Tibial nerve (tissue), 4 donors: Measurements from ENCODE around the gene FTCD. TPM values are rescaled to one million over a fixed set of nuclear protein-coding genes. Genes with fewer than 3 reads are reported as not detected.
"Not testable (repeated sequence)": the region's sequence is repeated elsewhere in the genome, so short reads cannot be mapped to it uniquely, and the experiment has no call there.

ENCODE experiments used
- DNase-seq, 2 donors: peaks; one replicate each; pipeline ENCODE4 v3.0.0-alpha.2; 2019; ENCODE audit warnings: low spot score in 2 of 2
- H3K27ac ChIP-seq, 4 donors: fragments of 200-600 bp; sonication (generic) in 3 of 4; one replicate each; pipeline ENCODE4 v1.5.1; 2017 to 2019; ENCODE audit warnings: mild to moderate bottlenecking in 1 of 4
- H3K27me3 ChIP-seq, 2 donors: fragments of 200-600 bp; sonication (generic) in 1 of 2; one replicate each; pipeline versions ENCODE4 v1.5.1 to v1.6.0; 2017 to 2019
- H3K36me3 ChIP-seq, 3 donors: fragments of 200-600 bp; sonication (generic); one replicate each; pipeline ENCODE4 v1.5.1; 2018 to 2019
- H3K4me1 ChIP-seq, 4 donors: fragments of 200-600 bp; sonication (generic) in 3 of 4; one replicate each; pipeline ENCODE4 v1.5.1; 2017 to 2019
- H3K4me3 ChIP-seq, 4 donors: fragments of 200-600 bp; sonication (generic) in 3 of 4; one replicate each; pipeline ENCODE4 v1.5.1; 2017 to 2019; ENCODE audit warnings: mild to moderate bottlenecking in 1 of 4, moderate library complexity in 1 of 4
- H3K9me3 ChIP-seq, 4 donors: fragments of 200-600 bp; sonication (generic) in 3 of 4; one replicate each; pipeline ENCODE4 v1.5.1; 2017 to 2019
- EP300 ChIP-seq, 2 donors: sonication (generic); formaldehyde crosslinking; IDR thresholded peaks; one replicate each; pipeline ENCODE4 v1.6.1; 2017; ENCODE audit warnings: antibody characterized with exemption in 2 of 2, mild to moderate bottlenecking in 1 of 2
- POLR2A ChIP-seq, 2 donors: fragments of 450-650 bp; IDR thresholded peaks; one replicate each; pipeline ENCODE4 v1.6.1; 2017; ENCODE audit warnings: antibody characterized with exemption in 2 of 2, mild to moderate bottlenecking in 2 of 2, moderate library complexity in 2 of 2
- WGBS, 2 donors: methylation state at CpG; one replicate each; pipeline ENCODE4 v1.1.5; 2018; 5-methylcytosine and 5-hydroxymethylcytosine counted together
- total RNA-seq, 4 donors: library from RNA; depleted of rRNA; stranded (reverse); fragments of >200 nt; gene quantifications; one replicate each; pipeline ENCODE4 v1.1.0, GENCODE V29; 2016
- TF ChIP-seq, protein P1 (sequence below), 5 experiments: fragments of 200-600 bp in 3 of 5; fragments of 450-650 bp in 2 of 5; sonication (generic) in 3 of 5; IDR thresholded peaks; one replicate each; pipeline ENCODE4 v1.5.1; 2016 to 2019; ENCODE audit warnings: antibody characterized with exemption in 5 of 5, mild to moderate bottlenecking in 3 of 5, moderate library complexity in 2 of 5

FTCD gene
- total RNA-seq, 4 donors from 2014 or later = 2.2 to 21.2 (median 2.5) TPM

GRCh38 chr21:46180079-46180722, 24.8 kb upstream of the FTCD start:
- Histone ChIP-seq H3K27me3 (no peaks in the 10 kb centered on the region), H3K36me3 (no peaks in the 10 kb centered on the region), H3K27ac (no peak overlapping the region), H3K4me1 (peaks cover 0 to 3% (median 0%) of the 10 kb centered on the region in 4 donors), H3K9me3 (peaks cover 0 to 5% (median 2%) of the 10 kb centered on the region in 4 donors), H3K4me3 (no peak overlapping the region)
- TF ChIP-seq, protein P1, sequence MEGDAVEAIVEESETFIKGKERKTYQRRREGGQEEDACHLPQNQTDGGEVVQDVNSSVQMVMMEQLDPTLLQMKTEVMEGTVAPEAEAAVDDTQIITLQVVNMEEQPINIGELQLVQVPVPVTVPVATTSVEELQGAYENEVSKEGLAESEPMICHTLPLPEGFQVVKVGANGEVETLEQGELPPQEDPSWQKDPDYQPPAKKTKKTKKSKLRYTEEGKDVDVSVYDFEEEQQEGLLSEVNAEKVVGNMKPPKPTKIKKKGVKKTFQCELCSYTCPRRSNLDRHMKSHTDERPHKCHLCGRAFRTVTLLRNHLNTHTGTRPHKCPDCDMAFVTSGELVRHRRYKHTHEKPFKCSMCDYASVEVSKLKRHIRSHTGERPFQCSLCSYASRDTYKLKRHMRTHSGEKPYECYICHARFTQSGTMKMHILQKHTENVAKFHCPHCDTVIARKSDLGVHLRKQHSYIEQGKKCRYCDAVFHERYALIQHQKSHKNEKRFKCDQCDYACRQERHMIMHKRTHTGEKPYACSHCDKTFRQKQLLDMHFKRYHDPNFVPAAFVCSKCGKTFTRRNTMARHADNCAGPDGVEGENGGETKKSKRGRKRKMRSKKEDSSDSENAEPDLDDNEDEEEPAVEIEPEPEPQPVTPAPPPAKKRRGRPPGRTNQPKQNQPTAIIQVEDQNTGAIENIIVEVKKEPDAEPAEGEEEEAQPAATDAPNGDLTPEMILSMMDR (IDR thresholded peaks at IDR 0.05) = no peak
- TF ChIP-seq EP300 (IDR thresholded peaks at IDR 0.05) = no peak
- no peak for TF ChIP-seq POLR2A (IDR thresholded peaks at IDR 0.05)
- no peak for DNase-seq
- WGBS, 2 donors = 79 to 85% methylated on average over 24 of the region's 24 CpGs

GRCh38 chr21:46179708-46180078, 24.3 kb upstream of the FTCD start:
- no peak for TF ChIP-seq EP300 (IDR thresholded peaks at IDR 0.05)
- no peak for TF ChIP-seq POLR2A (IDR thresholded peaks at IDR 0.05)
- TF ChIP-seq, protein P1 (IDR thresholded peaks at IDR 0.05) = no peak
- Histone ChIP-seq H3K27ac (no peak overlapping the region), H3K9me3 (peaks cover 0 to 9% (median 2%) of the 10 kb centered on the region in 4 donors), H3K4me1 (peaks cover 0 to 3% (median 0%) of the 10 kb centered on the region in 4 donors), H3K36me3 (no peaks in the 10 kb centered on the region), H3K4me3 (no peak overlapping the region), H3K27me3 (no peaks in the 10 kb centered on the region)
- 82 to 92% methylated on average over 15 to 17 of the region's 17 CpGs for WGBS, 2 donors
- DNase-seq = no peak

DNA sequence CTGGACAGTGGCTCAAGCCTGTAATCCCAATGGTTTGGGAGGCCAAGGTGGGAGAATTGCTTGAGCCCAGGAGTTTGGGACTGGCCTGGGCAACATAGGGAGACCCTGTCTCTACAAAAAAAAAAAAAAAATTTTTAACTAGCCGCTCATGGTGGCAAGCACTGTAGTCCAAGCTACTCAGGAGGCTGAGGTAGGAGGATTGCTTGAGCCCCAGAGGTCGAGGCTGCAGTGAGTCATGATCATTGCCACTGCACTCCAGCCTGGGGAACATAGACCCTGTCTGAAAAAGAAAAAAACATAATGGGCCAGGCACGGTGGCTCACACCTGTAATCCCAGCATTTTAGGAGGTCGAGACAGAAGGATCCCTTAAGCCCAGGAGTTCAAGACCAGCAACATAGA, 23.6 kb upstream of the FTCD start:
- no peak for DNase-seq
- H3K27ac ChIP-seq = no peak overlapping the region
- TF ChIP-seq, protein P1 (IDR thresholded peaks at IDR 0.05) = no peak
- no peak for TF ChIP-seq EP300 (IDR thresholded peaks at IDR 0.05)
- no peak for TF ChIP-seq POLR2A (IDR thresholded peaks at IDR 0.05)
- H3K27me3 ChIP-seq = no peaks in the 10 kb centered on the region
- H3K36me3 ChIP-seq = no peaks in the 10 kb centered on the region
- peaks cover 0 to 2% (median 0%) of the 10 kb centered on the region in 4 donors for H3K4me1 ChIP-seq
- 86 to 93% methylated on average over 4 of the region's 4 CpGs for WGBS, 2 donors
- peaks cover 0 to 15% (median 2%) of the 10 kb centered on the region in 4 donors for H3K9me3 ChIP-seq
- no peak overlapping the region for H3K4me3 ChIP-seq

- H3K4me3 ChIP-seq, DNase-seq, H3K27ac ChIP-seq, H3K4me1 ChIP-seq, H3K36me3 ChIP-seq, H3K27me3 ChIP-seq: not testable (repeated sequence)
- 92 to 98% methylated on average over 3 of the region's 3 CpGs for WGBS, 2 donors
- peaks cover 0 to 22% (median 2%) of the 10 kb centered on the region in 4 donors for H3K9me3 ChIP-seq
Measured at GRCh38 chr21:46176443-46177129, 21.2 kb upstream of the FTCD start.

- no peak for DNase-seq
- 100% methylated on average over 1 of the region's 1 CpG for WGBS, 2 donors
- Histone ChIP-seq H3K36me3 (no peaks in the 10 kb centered on the region), H3K27me3 (no peaks in the 10 kb centered on the region), H3K4me3 (no peak overlapping the region), H3K27ac (no peak overlapping the region), H3K9me3 (peaks cover 0 to 22% (median 2%) of the 10 kb centered on the region in 4 donors), H3K4me1 (no peaks in the 10 kb centered on the region)
- TF ChIP-seq, protein P1 (IDR thresholded peaks at IDR 0.05) = no peak
- TF ChIP-seq EP300 (IDR thresholded peaks at IDR 0.05) = no peak
- TF ChIP-seq POLR2A (IDR thresholded peaks at IDR 0.05) = no peak
Measured at GRCh38 chr21:46173573-46173972, 18.2 kb upstream of the FTCD start.
